H9 (cell line): ENCODE results near the gene LPP. TPM values are rescaled to one million over a fixed set of nuclear protein-coding genes. Genes with fewer than 3 reads are reported as not detected.

Experiments
- DNase-seq: peaks from one replicate; pipeline ENCODE4 v3.0.0-alpha.2; 2017
- H2AFZ ChIP-seq: one replicate; pipeline ENCODE4 v1.6.1; 2013; ENCODE audit warnings: mild to moderate bottlenecking, low read length, control low read depth, moderate library complexity
- H2AK5ac ChIP-seq: 2 replicates; pipeline ENCODE4 v1.6.1; 2013; ENCODE audit warnings: low read length, control low read depth, mixed read lengths; ENCODE audit not compliant: insufficient read length
- H2BK120ac ChIP-seq: one replicate; pipeline ENCODE4 v1.6.1; 2013; ENCODE audit warnings: low read depth, mild to moderate bottlenecking, low read length, control low read depth, inconsistent platforms; ENCODE audit not compliant: poor library complexity, severe bottlenecking
- H2BK12ac ChIP-seq: 2 replicates; pipeline ENCODE4 v1.6.1; 2013; ENCODE audit warnings: low read length, control low read depth, mixed read lengths, low read depth; ENCODE audit not compliant: insufficient read length
- H2BK15ac ChIP-seq: 2 replicates; pipeline ENCODE4 v1.6.1; 2013; ENCODE audit warnings: low read depth, low read length, control low read depth
- H2BK20ac ChIP-seq: one replicate; pipeline ENCODE4 v1.6.1; 2013; ENCODE audit warnings: low read depth, mild to moderate bottlenecking, low read length, control low read depth, inconsistent platforms; ENCODE audit not compliant: poor library complexity, severe bottlenecking
- H2BK5ac ChIP-seq: 2 replicates; pipeline ENCODE4 v1.6.1; 2013; ENCODE audit warnings: low read length, control low read depth, mixed read lengths; ENCODE audit not compliant: insufficient read length
- H3K14ac ChIP-seq: 2 replicates; pipeline ENCODE4 v1.6.1; 2013; ENCODE audit warnings: low read length, control low read depth; ENCODE audit not compliant: insufficient read depth
- H3K18ac ChIP-seq: 2 replicates; pipeline ENCODE4 v1.6.1; 2013; ENCODE audit warnings: low read depth, mild to moderate bottlenecking, mixed read lengths, low read length, control low read depth; ENCODE audit not compliant: insufficient read length
- H3K23ac ChIP-seq: 2 replicates; pipeline ENCODE4 v1.6.1; 2013; ENCODE audit warnings: low read length, control low read depth, mixed read lengths, low read depth; ENCODE audit not compliant: insufficient read length
- H3K23me2 ChIP-seq: 2 replicates; pipeline ENCODE4 v1.6.1; 2013; ENCODE audit warnings: low read depth, mild to moderate bottlenecking, mixed read lengths, low read length, control low read depth; ENCODE audit not compliant: insufficient read length, poor library complexity, severe bottlenecking
- H3K27ac ChIP-seq: 2 replicates; pipeline ENCODE4 v1.5.1; 2013; ENCODE audit warnings: low read length, control low read depth, mixed read lengths, low read depth; ENCODE audit not compliant: insufficient read length
- H3K27me3 ChIP-seq: 2 replicates; pipeline ENCODE4 v1.6.1; 2013; ENCODE audit warnings: low read length, control low read depth, inconsistent platforms; ENCODE audit not compliant: insufficient read depth
- H3K4ac ChIP-seq: 2 replicates; pipeline ENCODE4 v1.6.1; 2013; ENCODE audit warnings: low read depth, mild to moderate bottlenecking, control low read depth, inconsistent platforms, low read length, moderate library complexity
- H3K4me1 ChIP-seq: 2 replicates; pipeline ENCODE4 v1.6.1; 2013; ENCODE audit warnings: low read length, control low read depth, inconsistent platforms; ENCODE audit not compliant: insufficient read depth
- H3K4me2 ChIP-seq: 2 replicates; pipeline ENCODE4 v1.6.1; 2013; ENCODE audit warnings: low read length, control low read depth, mixed read lengths; ENCODE audit not compliant: insufficient read length, insufficient read depth
- H3K56ac ChIP-seq: 2 replicates; pipeline ENCODE4 v1.6.1; 2013; ENCODE audit warnings: low read depth, mild to moderate bottlenecking, mixed read lengths, low read length, control low read depth; ENCODE audit not compliant: insufficient read length
- H3K79me1 ChIP-seq: 2 replicates; pipeline ENCODE4 v1.6.1; 2013; ENCODE audit warnings: low read depth, mild to moderate bottlenecking, moderate library complexity, low read length, control low read depth, inconsistent platforms; ENCODE audit not compliant: insufficient read depth, poor library complexity, severe bottlenecking
- H3K79me2 ChIP-seq: 2 replicates; pipeline ENCODE4 v1.6.1; 2013; ENCODE audit warnings: low read length, control low read depth, inconsistent platforms; ENCODE audit not compliant: insufficient read depth
- H3K9ac ChIP-seq: 2 replicates; pipeline ENCODE4 v1.6.1; 2013; ENCODE audit warnings: low read length, control low read depth, mixed read lengths; ENCODE audit not compliant: insufficient read length; ENCODE audit errors: extremely low read depth
- H3K9me3 ChIP-seq: one replicate; pipeline ENCODE4 v1.6.1; 2013; ENCODE audit warnings: low read depth, low read length, inconsistent platforms; ENCODE audit not compliant: control insufficient read depth
- H3T11ph ChIP-seq: one replicate; pipeline ENCODE4 v1.6.1; 2013; ENCODE audit warnings: mild to moderate bottlenecking, low read length, control low read depth, inconsistent platforms
- H4K20me1 ChIP-seq: one replicate; pipeline ENCODE4 v1.6.1; 2013; ENCODE audit not compliant: control insufficient read depth, insufficient read length, insufficient read depth
- H4K5ac ChIP-seq: 2 replicates; pipeline ENCODE4 v1.6.1; 2013; ENCODE audit warnings: low read depth, mild to moderate bottlenecking, mixed read lengths, low read length, control low read depth; ENCODE audit not compliant: insufficient read length
- H4K8ac ChIP-seq: replicated peaks from 2 replicates; pipeline ENCODE4 v1.6.1; 2013; ENCODE audit warnings: low read length, control low read depth, mixed read lengths, low read depth; ENCODE audit not compliant: insufficient read length
- H4K91ac ChIP-seq: 2 replicates; pipeline ENCODE4 v1.6.1; 2013; ENCODE audit warnings: low read depth, mild to moderate bottlenecking, moderate library complexity, mixed read lengths, low read length, control low read depth; ENCODE audit not compliant: insufficient read length
- H3K27ac Mint-ChIP-seq, 3 experiments: 2 replicates in 2 of 3; 3 replicates in 1 of 3; pipeline ENCODE4 v1.8.0; 2020 to 2021; ENCODE audit warnings: mixed read lengths in 3 of 3, mild to moderate bottlenecking in 1 of 3, moderate library complexity in 1 of 3
- H3K27me3 Mint-ChIP-seq: 2 replicates; pipeline ENCODE4 v1.8.0; 2021; ENCODE audit warnings: low read depth, mild to moderate bottlenecking, moderate library complexity, mixed read lengths
- H3K36me3 Mint-ChIP-seq, 3 experiments: 2 replicates in 2 of 3; 3 replicates in 1 of 3; pipeline ENCODE4 v1.8.0; 2020 to 2021; ENCODE audit warnings: low read depth in 3 of 3, mixed read lengths in 3 of 3; ENCODE audit not compliant: insufficient read depth in 1 of 3
- H3K4me1 Mint-ChIP-seq, 2 experiments: 2 replicates each; pipeline ENCODE4 v1.8.0; 2020; ENCODE audit warnings: mixed read lengths in 2 of 2
- H3K4me3 Mint-ChIP-seq, 2 experiments: 2 replicates in 1 of 2; 3 replicates in 1 of 2; pipeline ENCODE4 v1.8.0; 2020 to 2021; ENCODE audit warnings: mild to moderate bottlenecking in 2 of 2, mixed read lengths in 2 of 2, moderate library complexity in 1 of 2
- H3K9me3 Mint-ChIP-seq, 2 experiments: 2 replicates in 1 of 2; 3 replicates in 1 of 2; pipeline ENCODE4 v1.8.0; 2020; ENCODE audit warnings: mild to moderate bottlenecking in 2 of 2, mixed read lengths in 2 of 2, moderate library complexity in 1 of 2
- CTCF ChIP-seq: fragments of 200-600 bp; sonication (generic); conservative IDR thresholded peaks from 3 replicates; pipeline ENCODE4 v1.8.0; 2021; ENCODE audit warnings: antibody characterized with exemption, mild to moderate bottlenecking
- WGBS: extraction: QIAGEN DNeasy Blood & Tissue Kit; methylation state at CpG from one replicate; pipeline ENCODE4 v1.1.7; 2013; ENCODE audit warnings: missing lambda C conversion rate, low lambda C conversion rate, mixed read lengths; ENCODE audit not compliant: insufficient read length; ENCODE audit errors: extremely low coverage; 5-methylcytosine and 5-hydroxymethylcytosine counted together
- total RNA-seq: library from RNA; stranded (reverse); gene quantifications from 2 replicates; pipeline ENCODE4 v1.2.1, GENCODE V29; 2021

LPP gene
- total RNA-seq, 1 experiment from 2014 or later: 64.6 TPM

GRCh38 chr3:188742755-188743550 is 589.0 kb downstream of the LPP start:
- H3K79me1 ChIP-seq: no peaks in the 10 kb centered on the region
- H3K14ac ChIP-seq: no peak overlapping the region
- Mint-ChIP-seq H3K4me3 (no peak overlapping the region), H3K36me3 (no peaks in the 10 kb centered on the region), H3K4me1 (no peaks in the 10 kb centered on the region), H3K9me3 (no peaks in the 10 kb centered on the region), H3K27ac (no peak overlapping the region; a peak in 1 of 7 replicates), H3K27me3 (no peaks in the 10 kb centered on the region)
- no CpG with 5 or more reads among the region's 4 CpGs for WGBS
- H2AK5ac ChIP-seq: no peak overlapping the region
- H2BK120ac ChIP-seq: no peak overlapping the region
- no peaks in the 10 kb centered on the region for H3K23me2 ChIP-seq
- TF ChIP-seq CTCF: no peak
- no peaks in the 10 kb centered on the region for H3K9me3 ChIP-seq
- H4K20me1 ChIP-seq: no peaks in the 10 kb centered on the region
- H3K4ac ChIP-seq: no peak overlapping the region
- H3K4me2 ChIP-seq: no peak overlapping the region
- no peak overlapping the region for H2BK12ac ChIP-seq
- DNase-seq: no peak
- H3K27ac ChIP-seq: no peak overlapping the region
- H3K9ac ChIP-seq: no peak overlapping the region
- H2BK15ac ChIP-seq: no peak overlapping the region
- no peak overlapping the region for H3K23ac ChIP-seq
- H3T11ph ChIP-seq: no peak overlapping the region
- no peak overlapping the region for H4K5ac ChIP-seq
- no peaks in the 10 kb centered on the region for H3K27me3 ChIP-seq
- no peak overlapping the region for H4K91ac ChIP-seq
- no peaks in the 10 kb centered on the region for H3K4me1 ChIP-seq
- H3K79me2 ChIP-seq: no peaks in the 10 kb centered on the region
- no peak overlapping the region for H2AFZ ChIP-seq
- no peak overlapping the region for H4K8ac ChIP-seq
- no peak overlapping the region for H3K18ac ChIP-seq
- no peak overlapping the region for H2BK5ac ChIP-seq
- H3K56ac ChIP-seq: no peak overlapping the region
- H2BK20ac ChIP-seq: no peak overlapping the region
